Astrocyte (in vitro differentiated cells and primary cell): ENCODE results near the gene SV2C. TPM values are rescaled to one million over a fixed set of nuclear protein-coding genes. Genes with fewer than 3 reads are reported as not detected.

Experiments
- DNase-seq: peaks from one replicate; pipeline ENCODE4 v3.0.0-alpha.2; 2010; ENCODE audit warnings: low read depth
- FAIRE-seq: peaks from 2 replicates; lab custom pipeline; 2011; peaks lifted over from hg19 to GRCh38; lab: Jason Lieb, UNC
- H2AFZ ChIP-seq: 2 replicates; pipeline ENCODE4 v1.6.0; 2012; ENCODE audit warnings: low read depth, low read length, inconsistent platforms
- H3K27ac ChIP-seq: 2 replicates; pipeline ENCODE4 v1.5.1; 2011; ENCODE audit warnings: low read depth, low read length, inconsistent platforms
- H3K27me3 ChIP-seq: 2 replicates; pipeline ENCODE4 v1.6.0; 2011; ENCODE audit warnings: low read length, inconsistent platforms; ENCODE audit not compliant: insufficient read depth
- H3K36me3 ChIP-seq: 2 replicates; pipeline ENCODE4 v1.5.1; 2011; ENCODE audit warnings: low read length, inconsistent platforms; ENCODE audit not compliant: insufficient read depth
- H3K4me1 ChIP-seq: 2 replicates; pipeline ENCODE4 v1.5.1; 2011; ENCODE audit warnings: low read length, inconsistent platforms; ENCODE audit not compliant: insufficient read depth
- H3K4me2 ChIP-seq: 2 replicates; pipeline ENCODE4 v1.6.0; 2012; ENCODE audit warnings: low read length, inconsistent platforms
- H3K4me3 ChIP-seq: 2 replicates; pipeline ENCODE4 v1.5.1; 2011; ENCODE audit warnings: low read depth, mild to moderate bottlenecking, low read length, inconsistent platforms; ENCODE audit not compliant: insufficient read depth
- H3K79me2 ChIP-seq: 2 replicates; pipeline ENCODE4 v1.6.0; 2012; ENCODE audit warnings: mild to moderate bottlenecking, low read length, inconsistent platforms; ENCODE audit not compliant: insufficient read depth
- H3K9ac ChIP-seq: 2 replicates; pipeline ENCODE4 v1.6.0; 2012; ENCODE audit warnings: mild to moderate bottlenecking, low read length, inconsistent platforms
- H3K9me3 ChIP-seq: 2 replicates; pipeline ENCODE4 v1.5.1; 2012; ENCODE audit warnings: low read depth, mild to moderate bottlenecking, low read length, inconsistent platforms; ENCODE audit not compliant: insufficient read depth
- H4K20me1 ChIP-seq: 2 replicates; pipeline ENCODE4 v1.6.0; 2012; ENCODE audit warnings: low read length, inconsistent platforms; ENCODE audit not compliant: insufficient read depth
- H3K27ac Mint-ChIP-seq: one replicate; pipeline ENCODE4 v1.8.0; 2021; ENCODE audit warnings: mild to moderate bottlenecking, mixed read lengths; ENCODE audit not compliant: unreplicated experiment
- H3K27me3 Mint-ChIP-seq: one replicate; pipeline ENCODE4 v1.8.0; 2021; ENCODE audit warnings: low read depth, mixed read lengths; ENCODE audit not compliant: unreplicated experiment
- H3K36me3 Mint-ChIP-seq: one replicate; pipeline ENCODE4 v1.8.0; 2021; ENCODE audit warnings: low read depth, mixed read lengths; ENCODE audit not compliant: unreplicated experiment
- H3K4me1 Mint-ChIP-seq: one replicate; pipeline ENCODE4 v1.8.0; 2021; ENCODE audit warnings: low read depth, mixed read lengths; ENCODE audit not compliant: unreplicated experiment
- H3K4me3 Mint-ChIP-seq: one replicate; pipeline ENCODE4 v1.8.0; 2021; ENCODE audit warnings: mild to moderate bottlenecking, moderate library complexity, mixed read lengths; ENCODE audit not compliant: unreplicated experiment
- H3K9me3 Mint-ChIP-seq: one replicate; pipeline ENCODE4 v1.8.0; 2021; ENCODE audit warnings: mild to moderate bottlenecking, mixed read lengths; ENCODE audit not compliant: unreplicated experiment
- EZH2 ChIP-seq: IDR thresholded peaks from 2 replicates; pipeline ENCODE4 v1.6.1; 2012; ENCODE audit warnings: mild to moderate bottlenecking, low read length, inconsistent platforms; ENCODE audit not compliant: insufficient read depth
- total RNA-seq: library from RNA; stranded (reverse); gene quantifications from 2 replicates; pipeline ENCODE4 v1.2.1, GENCODE V29; 2021
- TF ChIP-seq, protein P1 (sequence below): IDR thresholded peaks from 2 replicates; pipeline ENCODE4 v1.5.1; 2011; ENCODE audit warnings: low read depth, mild to moderate bottlenecking, inconsistent platforms, low read length, moderate library complexity; ENCODE audit not compliant: insufficient read depth

Gene SV2C
- total RNA-seq, 1 donor from 2014 or later = 0.05 TPM

DNA sequence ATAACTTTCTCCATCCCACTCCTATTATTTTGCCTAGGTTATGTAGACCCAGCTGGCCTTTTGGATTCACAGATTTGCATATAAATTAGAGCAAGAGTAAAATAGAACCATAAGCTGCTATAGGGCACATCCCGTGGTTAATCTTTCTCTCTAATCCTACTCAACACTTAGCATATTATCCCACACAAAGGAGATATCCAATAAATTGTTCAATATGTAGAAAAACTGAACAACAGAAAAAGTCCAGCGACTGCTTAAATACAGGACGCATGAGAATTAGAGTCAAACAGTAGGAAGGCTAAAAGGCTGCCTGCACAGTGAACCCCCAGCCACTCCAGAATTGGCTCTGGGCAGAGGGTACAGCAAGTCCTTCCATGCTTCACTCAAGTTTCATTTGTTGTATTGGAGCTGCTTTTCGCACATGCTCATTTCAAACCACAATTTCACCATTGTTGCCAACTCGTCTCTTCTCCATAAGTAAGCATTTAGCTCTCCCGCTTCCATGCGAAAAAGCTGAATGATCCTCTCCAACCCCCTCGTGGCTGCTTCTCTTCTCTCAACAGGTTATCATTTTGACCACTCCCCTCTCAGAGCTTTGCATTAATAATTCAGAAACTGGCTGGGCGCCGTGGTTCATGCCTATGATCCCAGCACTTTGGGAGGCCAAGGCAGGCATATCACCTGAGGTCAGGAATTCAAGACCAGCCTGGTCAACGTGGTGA lies 305.8 kb downstream of the SV2C start:
- Histone ChIP-seq H3K4me2 (no peak overlapping the region), H3K79me2 (no peaks in the 10 kb centered on the region), H3K27me3 (no peaks in the 10 kb centered on the region), H4K20me1 (no peaks in the 10 kb centered on the region), H2AFZ (no peak overlapping the region), H3K36me3 (no peaks in the 10 kb centered on the region), H3K27ac (no peak overlapping the region), H3K9ac (no peak overlapping the region), H3K9me3 (no peaks in the 10 kb centered on the region), H3K4me3 (no peak overlapping the region), H3K4me1 (no peaks in the 10 kb centered on the region)
- Mint-ChIP-seq H3K4me3 (no peak overlapping the region), H3K9me3 (no peaks in the 10 kb centered on the region), H3K27ac (no peak overlapping the region), H3K36me3 (no peaks in the 10 kb centered on the region), H3K27me3 (peaks cover 3% of the 10 kb centered on the region), H3K4me1 (peaks cover 7% of the 10 kb centered on the region)
- FAIRE-seq (no peak), DNase-seq (no peak)
- TF ChIP-seq, protein P1, sequence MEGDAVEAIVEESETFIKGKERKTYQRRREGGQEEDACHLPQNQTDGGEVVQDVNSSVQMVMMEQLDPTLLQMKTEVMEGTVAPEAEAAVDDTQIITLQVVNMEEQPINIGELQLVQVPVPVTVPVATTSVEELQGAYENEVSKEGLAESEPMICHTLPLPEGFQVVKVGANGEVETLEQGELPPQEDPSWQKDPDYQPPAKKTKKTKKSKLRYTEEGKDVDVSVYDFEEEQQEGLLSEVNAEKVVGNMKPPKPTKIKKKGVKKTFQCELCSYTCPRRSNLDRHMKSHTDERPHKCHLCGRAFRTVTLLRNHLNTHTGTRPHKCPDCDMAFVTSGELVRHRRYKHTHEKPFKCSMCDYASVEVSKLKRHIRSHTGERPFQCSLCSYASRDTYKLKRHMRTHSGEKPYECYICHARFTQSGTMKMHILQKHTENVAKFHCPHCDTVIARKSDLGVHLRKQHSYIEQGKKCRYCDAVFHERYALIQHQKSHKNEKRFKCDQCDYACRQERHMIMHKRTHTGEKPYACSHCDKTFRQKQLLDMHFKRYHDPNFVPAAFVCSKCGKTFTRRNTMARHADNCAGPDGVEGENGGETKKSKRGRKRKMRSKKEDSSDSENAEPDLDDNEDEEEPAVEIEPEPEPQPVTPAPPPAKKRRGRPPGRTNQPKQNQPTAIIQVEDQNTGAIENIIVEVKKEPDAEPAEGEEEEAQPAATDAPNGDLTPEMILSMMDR = no peak
- TF ChIP-seq EZH2 = no peak

- no peaks in the 10 kb centered on the region for H3K36me3 ChIP-seq
- Mint-ChIP-seq H3K4me3 (no peak overlapping the region), H3K36me3 (no peaks in the 10 kb centered on the region), H3K27ac (no peak overlapping the region), H3K4me1 (peaks cover 7% of the 10 kb centered on the region), H3K9me3 (no peaks in the 10 kb centered on the region), H3K27me3 (peaks cover 3% of the 10 kb centered on the region)
- no peaks in the 10 kb centered on the region for H3K4me1 ChIP-seq
- TF ChIP-seq, protein P1 = no peak
- no peak for TF ChIP-seq EZH2
- DNase-seq = no peak
- H3K27me3 ChIP-seq = no peaks in the 10 kb centered on the region
- no peak overlapping the region for H3K4me3 ChIP-seq
- H3K27ac ChIP-seq = no peak overlapping the region
- no peak overlapping the region for H3K4me2 ChIP-seq
- no peaks in the 10 kb centered on the region for H4K20me1 ChIP-seq
- no peaks in the 10 kb centered on the region for H3K79me2 ChIP-seq
- no peak for FAIRE-seq
- no peak overlapping the region for H3K9ac ChIP-seq
- no peaks in the 10 kb centered on the region for H3K9me3 ChIP-seq
- no peak overlapping the region for H2AFZ ChIP-seq
These were observed 306.5 kb downstream of the SV2C start for GRCh38 chr5:76389513-76390154.

GRCh38 chr5:76391014-76391413 lies 307.8 kb downstream of the SV2C start:
- Mint-ChIP-seq H3K27me3 (no peaks in the 10 kb centered on the region), H3K4me3 (no peak overlapping the region), H3K9me3 (no peaks in the 10 kb centered on the region), H3K4me1 (peaks cover 7% of the 10 kb centered on the region), H3K36me3 (no peaks in the 10 kb centered on the region), H3K27ac (no peak overlapping the region)
- H3K4me1 ChIP-seq = no peaks in the 10 kb centered on the region
- no peaks in the 10 kb centered on the region for H4K20me1 ChIP-seq
- no peak for DNase-seq
- H3K4me2 ChIP-seq = no peak overlapping the region
- no peaks in the 10 kb centered on the region for H3K27me3 ChIP-seq
- TF ChIP-seq EZH2 = no peak
- TF ChIP-seq, protein P1 = no peak
- no peak overlapping the region for H2AFZ ChIP-seq
- no peak overlapping the region for H3K4me3 ChIP-seq
- H3K9ac ChIP-seq = no peak overlapping the region
- no peaks in the 10 kb centered on the region for H3K9me3 ChIP-seq
- H3K27ac ChIP-seq = no peak overlapping the region
- no peaks in the 10 kb centered on the region for H3K36me3 ChIP-seq
- FAIRE-seq = no peak
- H3K79me2 ChIP-seq = no peaks in the 10 kb centered on the region
